ENCODE data around the gene MVP. TPM values are rescaled to one million over a fixed set of nuclear protein-coding genes. Genes with fewer than 3 reads are reported as not detected.
"Not testable (repeated sequence)": the region's sequence is repeated elsewhere in the genome, so short reads cannot be mapped to it uniquely, and the experiment has no call there.

Gene MVP
- total RNA-seq, 1 experiment from 2014 or later, result 239 TPM

DNA sequence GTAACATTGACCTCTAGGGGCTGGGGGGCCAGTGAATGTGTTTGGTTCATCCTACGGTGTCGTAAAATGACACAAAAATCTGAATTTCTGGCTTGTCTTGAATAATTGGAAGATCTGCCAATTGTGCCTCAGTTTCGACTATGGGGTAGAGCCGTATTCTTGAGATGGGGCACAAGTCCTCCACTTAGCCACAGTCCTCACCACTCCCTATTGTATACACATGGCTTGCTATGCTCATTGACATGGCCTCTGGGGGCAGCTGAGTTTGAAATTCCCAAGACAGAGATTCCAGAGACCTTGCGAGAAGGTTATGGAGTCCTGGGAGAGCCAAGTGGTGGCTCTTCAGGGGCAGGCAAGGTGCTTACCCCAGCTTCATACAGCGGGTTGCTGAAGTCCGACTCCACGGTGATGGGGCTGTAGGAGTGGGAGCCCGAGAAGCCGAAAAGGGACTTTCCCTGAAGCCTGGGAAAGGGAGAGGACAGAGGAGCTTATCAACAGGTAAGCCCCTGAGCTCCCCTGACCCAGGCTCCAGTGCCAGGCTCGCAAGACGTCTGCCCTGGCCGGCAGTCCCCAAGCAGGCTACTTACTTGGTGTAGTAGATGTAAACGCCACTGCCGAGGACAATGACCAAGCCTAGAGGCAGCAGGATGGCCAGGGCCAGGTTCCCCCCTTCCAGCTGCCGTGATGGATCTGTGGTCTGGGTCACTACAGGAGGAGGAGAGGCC is 51.7 kb downstream of the MVP start:
- DNase-seq (ENCODE audit: low spot score), result no peak

DNA sequence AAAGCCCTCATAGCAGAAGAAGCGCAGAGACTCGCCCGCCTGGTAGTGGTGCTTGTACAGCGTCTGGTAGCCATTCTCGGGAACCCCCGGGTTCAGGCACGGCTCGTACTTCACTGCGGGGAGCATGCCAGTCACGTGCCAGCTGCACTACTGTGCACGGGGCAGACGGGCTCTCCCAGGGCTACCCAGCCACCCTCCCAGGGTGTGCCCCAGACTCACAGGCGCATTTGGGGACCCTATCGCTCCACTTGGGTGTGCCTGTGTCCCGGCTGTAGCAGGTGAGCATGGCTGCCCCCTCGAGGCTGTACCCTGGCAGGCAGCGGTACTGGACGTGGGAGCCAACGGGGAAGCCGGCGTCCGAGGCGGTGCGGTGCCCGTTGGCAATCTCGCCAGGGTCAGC is 53.1 kb downstream of the MVP start:
- DNase-seq (ENCODE audit: low spot score), result no peak

DNA sequence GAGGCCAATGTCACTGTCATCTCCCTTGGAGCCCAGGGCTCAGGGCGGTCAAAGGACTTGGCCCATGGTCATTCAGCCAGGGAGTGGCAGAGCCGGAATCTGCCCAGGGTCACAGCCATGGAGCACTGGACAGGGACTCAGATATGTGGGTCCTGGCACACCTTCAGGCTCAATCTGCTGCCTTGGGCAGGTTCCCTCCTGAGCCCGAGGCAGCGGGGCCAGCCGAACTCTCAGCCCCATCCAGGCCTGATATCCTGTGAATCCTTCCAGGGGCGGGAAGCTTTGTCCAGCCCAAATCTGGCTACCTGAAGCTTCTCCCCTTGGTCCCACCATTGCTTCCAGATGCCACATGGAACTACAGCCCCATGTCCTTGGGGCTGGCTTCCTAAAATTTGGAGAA is 54.9 kb downstream of the MVP start:
- no peak for DNase-seq (ENCODE audit: low spot score)

DNA sequence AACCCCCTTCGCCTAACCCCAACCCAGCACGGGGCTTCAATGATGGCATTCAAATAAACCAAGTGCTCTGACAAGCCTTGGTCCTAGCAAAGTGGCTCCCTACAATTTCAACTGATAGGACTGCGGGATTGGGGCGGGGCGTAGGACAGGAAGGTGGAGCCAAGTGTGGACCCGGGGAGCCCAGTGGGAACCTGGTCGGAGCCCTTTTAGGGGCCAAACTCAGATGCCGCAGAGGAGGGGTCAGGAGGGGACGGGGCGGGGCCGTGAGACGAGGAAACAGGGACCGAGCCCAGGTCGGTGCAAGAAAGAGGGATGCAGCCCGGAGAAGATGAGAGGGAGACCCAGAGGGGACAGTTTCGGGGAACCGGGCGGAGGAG is 55.9 kb downstream of the MVP start:
- DNase-seq (ENCODE audit: low spot score), result no peak

DNA sequence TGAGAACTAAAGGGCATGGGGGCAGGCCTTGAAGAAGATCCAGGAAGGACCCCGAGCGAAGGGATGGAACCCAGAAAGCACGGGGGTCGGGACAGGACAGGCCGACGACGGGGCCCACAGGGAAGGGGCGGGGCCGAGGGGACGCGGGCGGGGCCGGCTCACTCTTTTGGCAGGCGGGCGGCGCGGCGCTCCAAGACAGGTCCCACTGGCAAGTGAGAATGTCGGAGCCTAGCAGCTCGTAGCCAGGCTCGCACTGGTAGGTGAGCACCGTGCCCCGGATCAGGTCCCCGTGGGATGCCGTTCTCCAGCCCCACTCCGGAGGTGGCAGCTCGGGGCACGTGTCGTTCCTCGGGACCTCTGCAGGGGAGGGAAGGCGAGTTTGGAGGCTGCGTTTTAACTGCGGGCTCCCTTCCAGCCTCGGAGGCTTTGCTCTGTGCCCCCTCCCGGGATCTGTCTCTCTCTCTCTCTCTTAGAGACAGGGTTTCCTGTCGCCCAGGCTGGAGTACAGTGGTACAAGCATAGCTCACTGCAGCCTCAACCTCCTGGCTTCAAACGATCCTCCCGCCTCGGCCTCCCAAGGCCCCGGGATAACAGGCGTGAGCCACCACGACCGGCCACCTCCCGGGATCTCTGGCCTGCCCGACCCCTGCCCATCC is 56.5 kb downstream of the MVP start:
- no peak for DNase-seq (ENCODE audit: low spot score)

DNA sequence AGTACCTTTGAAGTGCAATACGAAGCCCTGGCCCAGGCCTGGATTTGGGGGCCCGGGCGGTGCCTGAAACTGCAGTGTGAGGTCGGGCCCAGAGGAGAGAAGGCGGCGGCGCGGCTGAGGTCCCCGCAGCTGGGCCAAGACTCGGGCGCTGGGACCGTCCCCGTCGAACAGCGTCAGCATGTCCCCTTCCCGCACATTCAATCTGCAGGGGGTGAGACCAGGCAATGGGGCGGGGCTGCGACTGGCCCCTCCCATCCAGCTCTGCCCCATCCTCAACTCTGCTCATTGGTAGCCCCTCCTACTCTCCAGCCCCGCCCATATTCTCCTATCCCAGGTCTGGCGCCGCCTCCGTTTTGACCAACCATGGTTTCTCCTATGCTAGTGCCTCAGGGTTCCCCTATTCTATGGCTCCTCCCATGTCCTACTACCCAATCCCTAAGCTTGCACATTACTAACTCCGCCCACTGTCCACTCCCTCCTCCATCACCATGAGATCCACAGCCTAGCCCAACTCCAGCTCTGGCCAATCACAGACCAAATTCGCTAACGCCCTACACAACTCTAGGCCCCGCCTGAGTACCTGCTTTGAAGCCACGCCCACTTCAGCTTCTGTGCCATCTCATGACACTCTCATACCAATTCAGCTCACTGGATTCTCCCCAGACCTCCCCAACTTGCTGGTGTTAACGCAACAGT is 57.2 kb downstream of the MVP start:
- DNase-seq (ENCODE audit: low spot score), result peak; percentile 55

DNA sequence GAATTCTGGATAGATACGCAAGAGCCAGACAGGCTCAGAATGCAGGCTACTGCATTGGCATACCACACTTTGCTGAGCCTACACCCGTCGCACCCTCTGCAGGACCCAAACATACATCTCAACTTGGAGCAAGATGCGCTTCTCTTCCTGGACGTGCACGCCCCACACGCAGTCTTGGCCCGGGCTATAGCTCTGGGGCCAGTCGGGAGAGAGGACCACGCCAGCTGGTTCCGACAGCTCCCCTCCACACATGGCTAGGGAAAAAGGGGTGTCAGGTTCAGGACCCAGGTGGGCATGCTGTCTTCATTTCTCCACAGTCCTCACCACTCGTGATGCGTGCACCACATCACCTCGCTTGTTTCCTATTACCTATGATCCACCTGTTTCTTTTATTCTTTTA is 57.9 kb downstream of the MVP start:
- DNase-seq (ENCODE audit: low spot score), result no peak

DNA sequence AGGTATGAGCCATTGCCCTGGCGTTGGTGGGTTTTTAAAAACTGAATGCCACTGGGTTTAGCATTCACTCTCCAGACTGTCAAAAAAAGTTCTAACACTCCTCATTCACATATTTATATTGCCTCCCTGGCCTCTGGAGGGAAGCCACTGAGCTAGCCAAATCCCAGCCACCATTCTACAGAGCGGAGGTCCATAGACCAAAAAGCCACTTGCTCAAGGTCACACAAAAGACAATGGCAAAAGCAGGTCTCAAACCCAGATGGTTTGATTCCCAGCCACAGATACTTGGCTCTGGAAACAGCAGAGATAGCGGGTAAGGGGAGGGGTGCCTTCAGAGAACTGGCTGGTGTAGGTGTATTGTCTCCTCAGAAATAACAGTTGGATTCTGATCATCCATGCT is 60.8 kb downstream of the MVP start:
- no peak for DNase-seq (ENCODE audit: low spot score)

DNA sequence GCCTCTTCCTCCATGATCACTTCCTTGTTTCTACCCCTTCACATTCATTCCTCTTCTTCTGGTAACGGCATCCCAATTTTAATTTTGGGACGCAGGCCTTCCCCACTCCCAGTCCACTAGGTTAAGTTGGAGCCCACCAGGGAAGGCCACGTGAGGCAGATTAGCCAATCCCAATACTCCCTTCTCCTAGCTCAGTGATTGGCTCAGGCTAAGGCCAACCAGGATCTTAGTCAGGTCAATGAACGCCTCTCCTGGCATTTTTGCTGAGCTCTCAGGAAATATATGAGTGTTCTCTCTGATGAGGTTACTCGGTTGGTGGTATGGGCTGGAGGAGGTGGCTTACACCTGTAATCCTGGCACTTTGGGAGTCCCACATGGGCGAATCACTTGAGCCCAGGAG is 63.7 kb downstream of the MVP start:
- DNase-seq (ENCODE audit: low spot score), result no peak

DNA sequence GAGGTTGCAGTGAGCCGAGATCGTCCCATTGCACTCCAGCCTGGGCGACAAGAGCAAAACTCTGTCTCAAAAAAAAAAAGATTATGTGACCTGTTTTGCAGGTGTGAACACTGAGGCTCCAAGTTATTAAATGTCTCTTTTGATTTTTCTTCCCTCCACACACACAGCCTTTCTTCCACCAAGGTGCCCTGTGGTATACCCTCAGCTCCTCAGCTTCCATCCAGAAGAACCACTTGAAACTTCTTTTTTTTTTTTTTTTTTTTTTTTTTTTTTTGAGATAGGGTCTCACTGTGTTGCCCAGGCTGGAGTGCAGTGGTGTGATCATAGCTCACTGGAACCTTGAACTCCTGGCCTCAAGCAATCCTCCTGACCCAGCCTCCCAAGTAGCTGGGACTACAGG is 69.1 kb downstream of the MVP start:
- not testable (repeated sequence) for DNase-seq (ENCODE audit: low spot score)

DNA sequence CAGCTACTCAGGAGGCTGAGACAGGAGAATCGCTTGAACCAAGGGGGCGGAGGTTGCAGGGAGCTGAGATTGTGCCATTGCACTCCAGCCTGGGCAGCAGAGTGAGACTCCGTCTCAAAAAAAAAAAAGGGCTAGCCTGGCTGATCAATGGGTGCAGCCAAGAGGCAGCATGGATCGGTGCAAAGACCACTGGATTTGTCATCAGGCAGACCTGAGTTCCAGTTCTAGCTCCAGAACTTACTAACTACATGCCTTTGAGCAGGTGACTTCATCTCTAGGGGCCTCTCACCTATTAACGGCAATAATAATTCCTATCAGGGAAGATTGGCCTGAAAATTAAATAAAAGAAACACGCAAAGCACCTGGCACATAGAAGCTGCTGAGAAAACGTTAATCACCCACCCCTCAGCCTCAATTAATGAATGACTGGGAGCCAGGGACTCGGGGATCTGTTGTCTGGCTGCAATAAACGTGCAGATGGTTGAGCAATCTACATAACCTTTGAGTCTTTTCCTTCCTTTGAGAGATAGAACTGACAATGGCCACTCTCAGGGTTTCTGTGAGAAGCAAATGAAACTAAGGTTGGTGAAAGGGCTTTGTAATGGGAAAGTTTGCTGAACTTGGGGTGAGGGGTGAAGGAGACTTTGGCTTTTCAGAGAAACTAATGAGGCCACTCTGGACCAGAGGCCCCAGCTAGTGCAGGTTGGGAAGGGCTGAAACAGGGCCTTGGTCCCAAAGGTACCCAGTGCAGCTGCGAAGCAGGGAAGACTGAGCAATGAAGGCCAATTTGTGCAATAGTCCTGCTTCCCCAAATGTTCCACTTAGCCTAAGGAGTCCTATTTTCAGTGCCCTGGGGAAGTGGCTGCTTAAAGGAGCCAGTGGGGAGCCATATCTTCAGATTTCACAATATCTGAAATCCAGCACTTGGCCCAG is 71.5 kb downstream of the MVP start:
- no peak for DNase-seq (ENCODE audit: low spot score)

DNA sequence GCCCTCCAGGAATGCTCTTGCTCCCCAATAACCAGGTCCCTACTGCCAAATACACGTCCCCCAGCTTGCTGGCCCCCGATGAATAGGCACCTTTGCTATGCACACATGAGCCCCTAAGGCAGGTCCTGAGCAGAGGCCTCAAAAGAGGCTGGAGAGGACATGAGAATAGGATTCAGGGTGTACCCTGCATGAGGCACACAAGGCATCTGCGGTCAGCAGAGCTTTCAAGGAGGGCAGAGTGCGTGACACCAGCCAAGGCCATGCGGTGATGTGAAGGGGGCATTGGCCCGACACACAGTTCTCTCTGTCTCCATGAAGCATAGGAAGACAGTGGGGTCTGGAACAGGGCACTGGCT is 72.2 kb downstream of the MVP start:
- no peak for DNase-seq (ENCODE audit: low spot score)

DNA sequence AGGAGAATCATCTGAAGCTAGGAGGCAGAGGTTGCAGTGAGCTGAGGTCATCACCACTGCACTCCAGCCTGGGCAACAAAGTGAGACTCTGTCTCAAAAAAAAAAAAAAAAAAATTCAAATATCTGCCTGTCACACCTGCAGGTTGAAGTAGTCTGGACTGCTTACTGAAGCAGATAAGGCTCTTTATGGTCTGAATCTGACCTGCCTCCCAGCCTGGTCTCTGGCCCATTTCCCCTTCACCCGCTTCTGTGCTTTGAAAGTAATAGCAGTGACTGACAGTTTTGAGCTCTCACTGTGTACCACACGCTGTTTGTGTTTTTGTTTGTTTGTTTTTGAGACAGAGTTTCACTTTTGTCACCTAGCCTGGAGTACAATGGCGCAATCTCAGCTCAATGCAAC is 73.3 kb downstream of the MVP start:
- no peak for DNase-seq (ENCODE audit: low spot score)

DNA sequence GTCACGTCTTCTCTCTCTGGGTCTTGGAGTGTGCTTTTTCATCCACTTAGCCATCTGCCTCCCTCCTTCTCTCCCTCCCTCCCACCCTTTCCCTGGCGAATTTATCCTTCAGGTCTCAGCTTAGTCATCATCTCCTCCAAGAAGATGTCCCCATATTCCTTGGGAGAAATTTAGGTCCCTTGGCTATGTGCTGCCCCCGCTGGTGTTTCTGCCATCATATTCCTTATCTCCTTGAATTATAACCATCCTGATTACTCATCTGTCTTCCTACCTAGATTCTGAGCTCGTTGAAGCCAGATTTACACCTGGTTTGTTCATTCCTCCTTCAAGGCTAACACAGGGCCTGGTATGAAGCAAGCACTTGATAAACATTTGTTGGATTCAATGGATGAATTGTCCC is 74.1 kb downstream of the MVP start:
- no peak for DNase-seq (ENCODE audit: low spot score)

DNA sequence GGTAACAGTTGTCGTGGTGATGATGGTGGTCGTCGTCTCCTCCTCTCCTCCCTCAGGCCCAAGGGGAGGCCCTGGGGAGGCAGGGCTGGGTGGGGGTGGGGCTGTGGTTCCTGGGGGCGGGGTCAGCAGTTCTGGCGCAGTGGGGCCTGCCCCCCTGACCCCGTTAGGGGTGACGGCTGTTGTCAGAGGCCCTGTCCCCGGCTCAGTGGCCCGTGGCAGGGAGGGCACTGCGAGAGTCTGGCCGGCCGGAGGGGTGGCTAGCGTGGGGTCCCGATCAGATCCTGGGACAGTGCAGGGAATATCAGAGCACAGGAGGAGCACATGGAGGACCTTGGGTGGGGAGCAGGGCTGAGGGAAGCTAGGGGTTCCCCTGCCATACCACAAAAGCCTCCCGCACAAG is 76.6 kb downstream of the MVP start:
- no peak for DNase-seq (ENCODE audit: low spot score)

DNA sequence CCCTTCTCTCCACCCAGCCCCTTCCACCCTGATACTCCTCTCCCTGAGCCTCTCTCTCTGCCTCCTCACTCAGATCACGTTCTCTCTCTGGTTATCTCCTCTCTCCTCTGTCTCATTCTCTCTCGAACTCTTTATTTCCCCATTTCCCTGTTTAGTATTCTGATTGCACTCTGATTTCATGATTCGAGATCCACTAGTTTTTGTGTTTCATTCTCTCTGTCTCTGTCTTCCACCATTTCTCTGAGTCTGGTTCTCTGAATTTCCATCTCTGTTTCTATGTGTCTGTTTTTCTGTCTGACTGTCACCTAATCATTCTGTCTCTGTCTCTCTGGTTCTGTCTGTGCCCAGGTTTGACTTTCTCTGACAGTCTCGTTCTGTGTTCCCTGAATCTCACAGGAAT is 77.1 kb downstream of the MVP start:
- no peak for DNase-seq (ENCODE audit: low spot score)

Other genes starting within 250 kb of the MVP start
- 12.6 and 15.7 TPM in 2 replicates for gene SPN, start 157.2 kb upstream of the MVP start, total RNA-seq (2014; rRNA removed; shearing (Covaris generic))
- 83.7 and 122 TPM in 2 replicates for gene QPRT, start 141.3 kb upstream of the MVP start, total RNA-seq (2014; rRNA removed; shearing (Covaris generic))
- gene C16orf54, start 74.5 kb upstream of the MVP start, total RNA-seq (2014; rRNA removed; shearing (Covaris generic)), result 0.09 TPM in 1 of 2 replicates, not detected in the other
- not detected in 2 replicates for gene ZG16, start 42.2 kb upstream of the MVP start, total RNA-seq (2014; rRNA removed; shearing (Covaris generic))
- gene KIF22, start 29.7 kb upstream of the MVP start, total RNA-seq (2014; rRNA removed; shearing (Covaris generic)), result 118 and 129 TPM in 2 replicates
- gene MAZ, start 13.9 kb upstream of the MVP start, total RNA-seq (2014; rRNA removed; shearing (Covaris generic)), result 205 and 254 TPM in 2 replicates
- 3.3 and 7.4 TPM in 2 replicates for gene PRRT2, start 8.3 kb upstream of the MVP start, total RNA-seq (2014; rRNA removed; shearing (Covaris generic))
- 41.8 and 55.0 TPM in 2 replicates for gene PAGR1, start 4.3 kb upstream of the MVP start, total RNA-seq (2014; rRNA removed; shearing (Covaris generic))
- gene CDIPT, start 42.8 kb downstream of the MVP start, total RNA-seq (2014; rRNA removed; shearing (Covaris generic)), result 112 and 119 TPM in 2 replicates
- gene SEZ6L2, start 79.1 kb downstream of the MVP start, total RNA-seq (2014; rRNA removed; shearing (Covaris generic)), result 22.1 and 24.9 TPM in 2 replicates
- 18.4 and 22.0 TPM in 2 replicates for gene ASPHD1, start 80.0 kb downstream of the MVP start, total RNA-seq (2014; rRNA removed; shearing (Covaris generic))
- gene KCTD13, start 105.8 kb downstream of the MVP start, total RNA-seq (2014; rRNA removed; shearing (Covaris generic)), result 11.0 and 12.5 TPM in 2 replicates
- 90.8 and 105 TPM in 2 replicates for gene TMEM219, start 141.6 kb downstream of the MVP start, total RNA-seq (2014; rRNA removed; shearing (Covaris generic))
- 43.2 and 45.4 TPM in 2 replicates for gene TAOK2, start 153.4 kb downstream of the MVP start, total RNA-seq (2014; rRNA removed; shearing (Covaris generic))
- gene HIRIP3, start 175.2 kb downstream of the MVP start, total RNA-seq (2014; rRNA removed; shearing (Covaris generic)), result 17.5 and 31.6 TPM in 2 replicates
- 151 and 184 TPM in 2 replicates for gene INO80E, start 175.8 kb downstream of the MVP start, total RNA-seq (2014; rRNA removed; shearing (Covaris generic))
- 0.45 and 1.7 TPM in 2 replicates for gene DOC2A, start 190.6 kb downstream of the MVP start, total RNA-seq (2014; rRNA removed; shearing (Covaris generic))
- gene C16orf92, start 202.7 kb downstream of the MVP start, total RNA-seq (2014; rRNA removed; shearing (Covaris generic)), result not detected in 2 replicates
- 0.38 and 1.1 TPM in 2 replicates for gene TLCD3B, start 210.8 kb downstream of the MVP start, total RNA-seq (2014; rRNA removed; shearing (Covaris generic))
- gene ALDOA, start 245.3 kb downstream of the MVP start, total RNA-seq (2014; rRNA removed; shearing (Covaris generic)), result 1,380 and 1,410 TPM in 2 replicates